Body of pancreas (tissue), 4 donors: Measurements from ENCODE around the gene NF1. TPM values are rescaled to one million over a fixed set of nuclear protein-coding genes. Genes with fewer than 3 reads are reported as not detected.
"Not testable (repeated sequence)": the region's sequence is repeated elsewhere in the genome, so short reads cannot be mapped to it uniquely, and the experiment has no call there.

Experiments
- ATAC-seq: fragments of 150-250 bp; one replicate; pipeline ENCODE4 v1.9.1; 2016
- DNase-seq, 4 donors: peaks; one replicate each; pipeline ENCODE4 v3.0.0-alpha.2; 2019
- H3K27ac ChIP-seq, 4 donors: fragments of 200-600 bp; sonication (generic); 1 replicate in 3 of 4; 2 replicates in 1 of 4; pipeline versions ENCODE4 v1.5.1 to v1.6.1; 2016 to 2019; ENCODE audit warnings: mild to moderate bottlenecking in 1 of 4, mixed read lengths in 1 of 4, moderate library complexity in 1 of 4
- H3K27me3 ChIP-seq, 2 donors: fragments of 200-600 bp; sonication (generic); one replicate each; pipeline ENCODE4 v1.6.0; 2016; ENCODE audit warnings: mild to moderate bottlenecking in 1 of 2
- H3K36me3 ChIP-seq, 2 donors: fragments of 200-600 bp; sonication (generic); replicated peaks in 1 of 2; 2 replicates each; pipeline ENCODE4 v1.5.1; 2016; ENCODE audit warnings: low read depth in 2 of 2; ENCODE audit not compliant: insufficient read depth in 1 of 2
- H3K4me1 ChIP-seq: fragments of 200-600 bp; sonication (generic); one replicate; pipeline ENCODE4 v1.6.0; 2016
- H3K4me3 ChIP-seq, 2 donors: fragments of 200-600 bp; sonication (generic); 1 replicate in 1 of 2; 2 replicates in 1 of 2; pipeline ENCODE4 v1.5.1; 2016 to 2019
- H3K9me3 ChIP-seq, 3 donors: fragments of 200-600 bp; sonication (generic); 1 replicate in 2 of 3; 2 replicates in 1 of 3; pipeline ENCODE4 v1.5.1; 2016
- CTCF ChIP-seq, 7 experiments: fragments of 450-650 bp in 4 of 7; fragments of 200-600 bp in 3 of 7; sonication (generic) in 3 of 7; IDR thresholded peaks; one replicate each; pipeline ENCODE4 v1.5.1; 2016 to 2019; ENCODE audit warnings: antibody characterized with exemption in 7 of 7
- POLR2A ChIP-seq, 3 donors: fragments of 450-650 bp; IDR thresholded peaks; one replicate each; pipeline ENCODE4 v1.6.1; 2016; ENCODE audit warnings: antibody characterized with exemption in 3 of 3, mild to moderate bottlenecking in 2 of 3
- WGBS, 2 donors: methylation state at CpG; one replicate each; pipeline ENCODE4 v1.1.5; 2017; 5-methylcytosine and 5-hydroxymethylcytosine counted together
- intact Hi-C: fragments of 100-400 bp; cut with DNase I; formaldehyde crosslinking; loops from one replicate; pipeline ENCODE4 v1.15.1; 2023
- total RNA-seq, 2 donors: library from RNA; depleted of rRNA; stranded (reverse); fragments of >200 nt; gene quantifications; one replicate each; pipeline ENCODE4 v1.1.0, GENCODE V29; 2016

NF1 gene
- total RNA-seq, 2 donors from 2014 or later, result 54.7 to 57.1 TPM

GRCh38 chr17:31148205-31148604 is 53.4 kb downstream of the NF1 start:
- H3K9me3 ChIP-seq, result no peaks in the 10 kb centered on the region
- no peak for TF ChIP-seq POLR2A (IDR thresholded peaks at IDR 0.05)
- no peak for TF ChIP-seq CTCF (IDR thresholded peaks at IDR 0.05)
- no peaks in the 10 kb centered on the region for H3K36me3 ChIP-seq
- no peak overlapping the region for H3K27ac ChIP-seq
- peaks cover 16% of the 10 kb centered on the region for H3K4me1 ChIP-seq
- H3K27me3 ChIP-seq, result no peaks in the 10 kb centered on the region
- no peak overlapping the region for H3K4me3 ChIP-seq
- DNase-seq (no peak), ATAC-seq (no peak)
- WGBS, 2 donors, result 56 to 59% methylated on average over 3 of the region's 3 CpGs
- intact Hi-C loops, result no loop called here

GRCh38 chr17:31152271-31152670 is 57.5 kb downstream of the NF1 start:
- Histone ChIP-seq H3K4me1 (peaks cover 21% of the 10 kb centered on the region), H3K27me3 (no peaks in the 10 kb centered on the region), H3K27ac (no peak overlapping the region), H3K4me3 (no peak overlapping the region), H3K36me3 (no peaks in the 10 kb centered on the region), H3K9me3 (no peaks in the 10 kb centered on the region)
- TF ChIP-seq POLR2A (IDR thresholded peaks at IDR 0.05), result no peak
- no peak for TF ChIP-seq CTCF (IDR thresholded peaks at IDR 0.05)
- ATAC-seq, result no peak
- no peak for DNase-seq
- intact Hi-C loops, result no loop called here
- 83 to 88% methylated on average over 1 of the region's 1 CpG for WGBS, 2 donors

- no peaks in the 10 kb centered on the region for H3K36me3 ChIP-seq
- intact Hi-C loops, result no loop called here
- H3K4me1 ChIP-seq, result peaks cover 12% of the 10 kb centered on the region
- DNase-seq (no peak), ATAC-seq (no peak)
- no peaks in the 10 kb centered on the region for H3K27me3 ChIP-seq
- 20 to 23% methylated on average over 1 of the region's 1 CpG for WGBS, 2 donors
- TF ChIP-seq CTCF (IDR thresholded peaks at IDR 0.05), result no peak
- no peak for TF ChIP-seq POLR2A (IDR thresholded peaks at IDR 0.05)
- no peak overlapping the region for H3K4me3 ChIP-seq
- H3K27ac ChIP-seq, result no peak overlapping the region
- no peaks in the 10 kb centered on the region for H3K9me3 ChIP-seq
Observed at GRCh38 chr17:31155208-31155810, 60.5 kb downstream of the NF1 start.

- Histone ChIP-seq H3K36me3 (no peaks in the 10 kb centered on the region), H3K27ac (no peak overlapping the region), H3K9me3 (no peaks in the 10 kb centered on the region), H3K27me3 (no peaks in the 10 kb centered on the region), H3K4me1 (peaks cover 12% of the 10 kb centered on the region), H3K4me3 (no peak overlapping the region)
- no peak for TF ChIP-seq POLR2A (IDR thresholded peaks at IDR 0.05)
- no peak for TF ChIP-seq CTCF (IDR thresholded peaks at IDR 0.05)
- no peak for ATAC-seq
- no peak for DNase-seq
- 63 to 66% methylated on average over 2 of the region's 2 CpGs for WGBS, 2 donors
- intact Hi-C loops, result no loop called here
Observed at GRCh38 chr17:31156326-31156725, 61.5 kb downstream of the NF1 start.

GRCh38 chr17:31156864-31157263 is 62.1 kb downstream of the NF1 start:
- H3K4me1 ChIP-seq, result peaks cover 12% of the 10 kb centered on the region
- H3K4me3 ChIP-seq, intact Hi-C loops, ATAC-seq, H3K9me3 ChIP-seq, DNase-seq, H3K27me3 ChIP-seq, H3K36me3 ChIP-seq, H3K27ac ChIP-seq: not testable (repeated sequence)
- WGBS, 2 donors, result 95 to 96% methylated on average over 6 of the region's 6 CpGs
